CD4-positive, alpha-beta T cell treated with Interleukin-6 for 4 hours (primary cell): Measurements from ENCODE around the gene ZSWIM4.

ENCODE experiments used
- DNase-seq: peaks from one replicate; pipeline ENCODE4 v3.0.0-alpha.2; 2020; ENCODE audit warnings: mixed read lengths

Gene ZSWIM4

DNA sequence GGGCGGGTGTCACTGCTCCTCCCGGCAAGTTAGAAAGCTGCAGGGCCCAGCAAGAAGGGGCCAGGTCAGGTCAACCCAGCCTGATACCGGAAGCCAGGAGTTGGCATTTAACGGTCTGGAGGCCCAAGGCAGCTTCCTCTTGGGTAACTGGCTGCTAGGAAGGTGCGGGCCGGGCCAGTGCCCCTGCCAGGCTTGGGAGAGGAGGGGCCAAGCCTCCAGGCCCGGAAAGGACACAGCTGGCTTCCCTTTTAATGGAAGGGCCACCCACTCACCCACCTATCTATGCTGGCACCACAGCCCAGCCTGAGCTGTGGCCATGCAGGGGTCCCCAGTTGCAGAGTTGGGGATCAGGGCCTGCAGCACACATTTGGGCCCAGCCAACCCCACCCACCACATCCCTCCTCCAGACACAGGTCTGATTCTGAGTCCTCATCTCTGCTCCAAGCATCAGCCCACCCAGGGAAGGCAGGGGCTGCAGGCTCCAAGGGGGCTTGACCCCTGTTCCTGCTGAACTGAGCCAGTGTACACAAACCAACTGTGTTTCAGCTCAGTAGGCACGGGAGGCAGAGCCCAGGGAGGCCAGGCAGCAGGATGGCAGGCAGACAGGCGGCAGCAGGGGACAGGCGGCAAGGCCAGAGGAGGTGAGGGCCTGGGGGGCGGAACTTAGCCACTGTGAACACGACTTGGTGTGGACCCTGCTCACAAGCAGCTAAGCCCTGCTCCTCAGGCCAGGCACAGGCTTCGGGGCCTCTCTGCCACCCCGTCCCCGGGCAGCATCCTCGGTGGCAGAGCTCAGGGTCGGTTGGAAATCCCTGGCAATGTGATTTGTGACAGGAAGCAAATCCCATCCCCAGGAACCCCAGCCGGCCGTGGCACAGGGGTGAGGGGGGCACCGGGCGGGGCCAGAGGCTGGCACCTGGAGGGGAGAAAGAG lies 40.8 kb downstream of the ZSWIM4 start:
- no peak for DNase-seq

GRCh38 chr19:13838435-13839129 lies 43.3 kb downstream of the ZSWIM4 start:
- no peak for DNase-seq

GRCh38 chr19:13839130-13839937 lies 44.1 kb downstream of the ZSWIM4 start:
- DNase-seq: peak; percentile 81

- peak; percentile 47 for DNase-seq
These were observed 44.7 kb downstream of the ZSWIM4 start for GRCh38 chr19:13839938-13840304.

DNA sequence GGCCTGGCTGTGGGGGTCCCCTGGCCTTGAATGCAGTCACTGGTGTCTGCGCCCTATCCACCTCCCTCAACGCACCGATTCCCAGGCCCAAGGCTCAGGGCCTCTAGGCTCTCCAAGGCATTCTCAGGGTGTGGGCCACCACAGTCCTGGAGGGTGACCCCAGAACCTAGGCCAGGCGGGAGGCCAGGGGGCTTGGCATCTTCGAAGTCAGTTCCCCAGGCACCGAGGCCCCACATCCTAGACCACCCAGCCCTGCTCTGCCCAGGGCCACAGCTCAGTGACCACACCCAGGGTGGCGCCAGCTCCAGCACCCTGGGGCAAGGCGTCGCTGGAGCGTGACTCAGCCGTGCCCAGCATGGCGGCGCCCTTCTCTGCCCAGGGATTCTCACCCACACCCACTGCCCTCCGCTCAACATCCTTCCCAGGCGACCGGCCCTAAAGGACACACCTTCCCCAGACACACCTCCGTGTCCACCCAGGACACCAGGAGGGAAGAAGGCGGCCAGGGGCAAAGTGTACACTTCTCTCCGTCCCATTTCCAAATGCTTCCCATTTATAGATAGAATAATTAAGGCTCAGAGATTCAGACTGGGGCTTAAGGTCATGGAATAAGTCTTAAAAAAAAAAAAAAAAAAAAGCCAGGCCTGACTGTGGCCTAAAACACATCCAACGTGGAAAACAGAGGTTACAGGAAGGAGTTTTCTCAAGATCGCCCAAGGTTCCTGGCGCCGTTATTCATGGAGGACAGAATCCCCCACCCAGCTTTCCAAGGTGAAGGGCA lies 45.3 kb downstream of the ZSWIM4 start:
- peak; percentile 49 for DNase-seq

DNA sequence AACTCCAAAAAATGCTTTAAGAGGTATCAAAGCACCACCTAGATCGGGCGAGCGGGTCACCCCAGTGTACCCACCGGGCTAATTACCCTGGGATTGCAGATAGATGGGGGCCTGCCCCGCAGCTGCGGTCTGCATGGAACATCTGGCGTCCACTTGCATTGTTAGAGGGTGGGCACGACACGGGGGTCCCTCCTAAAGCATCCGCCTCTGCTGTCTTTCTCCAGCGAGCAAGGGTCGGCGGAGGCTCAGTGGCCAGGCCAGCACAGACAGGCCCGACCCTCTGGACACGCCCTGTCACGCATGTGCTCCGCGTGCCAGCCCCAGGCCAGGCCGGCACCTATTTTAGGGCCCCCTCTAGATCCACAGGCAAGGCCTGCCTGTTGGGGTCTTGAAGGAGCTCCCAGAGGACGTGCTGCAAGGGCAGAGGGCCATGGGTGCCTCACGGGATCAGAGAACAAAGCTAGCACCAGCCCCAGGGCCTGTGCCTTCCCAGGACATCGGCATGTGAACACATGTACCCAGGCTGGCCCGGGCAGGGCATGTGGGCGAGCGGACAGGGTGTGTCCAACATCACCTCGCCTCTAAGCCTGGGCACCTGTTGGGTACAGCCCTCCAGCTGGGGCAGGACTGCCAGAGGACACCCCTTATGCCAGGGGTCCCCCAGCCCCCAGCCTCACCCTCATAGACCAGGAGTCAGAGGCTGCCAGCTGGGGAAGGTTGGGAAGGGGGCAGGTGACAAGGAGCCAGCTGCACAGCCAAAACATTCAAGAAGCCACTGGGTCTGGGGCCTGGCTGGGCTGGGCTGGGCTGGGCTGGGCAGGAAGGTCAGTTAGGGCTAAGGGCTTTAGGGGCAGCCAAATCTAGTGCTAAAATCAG lies 46.1 kb downstream of the ZSWIM4 start:
- no peak for DNase-seq

DNA sequence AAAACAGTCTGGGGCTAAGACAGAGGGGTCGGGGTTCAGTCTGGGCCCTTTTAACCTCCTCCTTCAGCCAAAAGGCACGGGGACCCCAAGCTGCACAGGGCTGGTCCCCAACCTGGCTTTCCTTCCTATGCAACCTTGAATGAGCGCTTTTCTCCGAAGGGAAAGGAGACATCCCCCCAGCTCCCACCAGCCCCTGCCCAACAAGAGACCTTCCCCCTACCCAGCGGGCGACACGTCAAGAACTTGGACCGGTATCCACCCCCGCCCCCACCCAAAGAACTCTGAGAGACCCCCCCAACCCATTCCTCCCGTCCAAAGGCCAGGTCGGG lies 46.7 kb downstream of the ZSWIM4 start:
- DNase-seq: no peak

DNA sequence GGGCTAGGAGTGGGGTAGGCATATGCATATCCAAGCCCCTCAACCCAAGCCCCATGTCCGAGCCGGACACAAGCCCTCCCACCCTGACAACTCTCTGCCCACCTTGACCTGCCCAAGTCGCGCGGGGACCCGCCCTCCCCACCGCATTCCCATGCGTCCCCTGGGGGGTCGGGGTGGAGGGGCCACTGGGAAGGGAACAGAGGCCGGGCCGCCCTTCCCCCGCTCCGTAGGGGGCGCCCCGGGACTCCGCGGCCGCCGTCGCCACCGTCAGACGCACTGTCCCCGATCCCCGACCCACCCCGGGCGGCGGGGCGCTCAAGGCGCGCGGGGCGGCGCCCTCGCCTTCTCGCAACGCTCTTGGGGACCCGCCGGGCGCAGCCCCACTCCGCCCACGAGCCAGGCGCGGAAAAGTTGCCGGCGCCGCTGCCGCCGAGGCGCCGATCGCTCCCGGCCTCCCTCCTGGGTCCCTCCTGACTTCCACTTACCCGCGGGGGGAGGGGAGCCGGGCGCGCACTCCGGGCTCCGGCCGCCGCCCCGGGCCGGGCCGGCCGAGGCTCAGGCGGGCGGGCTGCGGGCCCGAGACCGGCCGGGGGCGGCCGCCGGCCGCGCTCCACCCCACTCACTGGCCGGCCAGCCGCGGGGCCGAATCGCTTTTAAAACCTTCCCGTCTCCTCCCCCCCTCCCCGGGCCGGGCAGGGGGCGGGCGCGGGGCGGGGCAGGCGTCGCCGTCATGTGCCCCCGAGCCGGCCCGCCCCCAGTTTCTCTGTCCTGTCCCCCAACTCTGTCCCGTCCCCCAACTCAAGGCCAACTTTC lies 47.3 kb downstream of the ZSWIM4 start:
- peak; percentile 77 for DNase-seq

DNA sequence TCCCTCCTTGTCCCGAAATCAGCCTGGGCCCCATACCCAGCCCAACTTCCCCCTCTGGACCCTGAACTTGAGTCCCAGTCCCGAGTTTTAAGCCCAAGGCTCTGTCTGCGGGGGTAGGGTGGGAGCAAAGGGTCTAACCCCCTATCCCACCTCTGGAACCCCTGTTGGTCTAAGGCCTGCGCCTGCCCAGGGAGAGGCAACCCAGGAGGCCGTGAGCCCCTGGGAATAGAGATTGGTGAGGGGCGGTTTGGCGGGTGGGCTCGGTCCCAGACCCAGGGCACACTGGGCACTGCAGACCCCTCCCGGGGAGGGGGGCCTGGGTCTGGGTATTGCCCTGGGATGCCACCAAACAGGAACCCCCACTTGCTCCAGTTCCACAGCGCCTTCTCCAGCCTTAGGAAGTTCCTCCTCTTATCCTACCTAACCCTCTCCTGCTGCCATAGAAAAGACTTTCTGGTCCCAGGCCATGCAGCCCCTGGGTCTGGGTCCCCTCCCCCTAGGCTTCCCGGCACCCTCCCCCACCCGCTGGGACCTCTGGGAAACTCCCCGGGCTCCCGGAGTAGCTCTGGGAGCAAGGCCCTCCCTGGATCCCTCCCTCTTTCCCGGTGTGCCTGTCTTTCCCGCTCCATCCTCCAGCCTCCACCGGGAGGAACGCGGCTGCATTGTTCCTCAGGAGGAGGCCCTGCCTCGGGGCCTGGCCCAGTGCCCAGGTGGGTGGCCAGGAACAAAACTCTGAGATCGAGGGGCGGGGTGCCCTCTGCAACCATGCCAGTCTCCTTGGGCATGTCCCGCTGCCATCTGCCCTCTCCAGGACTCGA lies 48.1 kb downstream of the ZSWIM4 start:
- no peak for DNase-seq

GRCh38 chr19:13844130-13844631 lies 48.9 kb downstream of the ZSWIM4 start:
- DNase-seq: no peak

DNA sequence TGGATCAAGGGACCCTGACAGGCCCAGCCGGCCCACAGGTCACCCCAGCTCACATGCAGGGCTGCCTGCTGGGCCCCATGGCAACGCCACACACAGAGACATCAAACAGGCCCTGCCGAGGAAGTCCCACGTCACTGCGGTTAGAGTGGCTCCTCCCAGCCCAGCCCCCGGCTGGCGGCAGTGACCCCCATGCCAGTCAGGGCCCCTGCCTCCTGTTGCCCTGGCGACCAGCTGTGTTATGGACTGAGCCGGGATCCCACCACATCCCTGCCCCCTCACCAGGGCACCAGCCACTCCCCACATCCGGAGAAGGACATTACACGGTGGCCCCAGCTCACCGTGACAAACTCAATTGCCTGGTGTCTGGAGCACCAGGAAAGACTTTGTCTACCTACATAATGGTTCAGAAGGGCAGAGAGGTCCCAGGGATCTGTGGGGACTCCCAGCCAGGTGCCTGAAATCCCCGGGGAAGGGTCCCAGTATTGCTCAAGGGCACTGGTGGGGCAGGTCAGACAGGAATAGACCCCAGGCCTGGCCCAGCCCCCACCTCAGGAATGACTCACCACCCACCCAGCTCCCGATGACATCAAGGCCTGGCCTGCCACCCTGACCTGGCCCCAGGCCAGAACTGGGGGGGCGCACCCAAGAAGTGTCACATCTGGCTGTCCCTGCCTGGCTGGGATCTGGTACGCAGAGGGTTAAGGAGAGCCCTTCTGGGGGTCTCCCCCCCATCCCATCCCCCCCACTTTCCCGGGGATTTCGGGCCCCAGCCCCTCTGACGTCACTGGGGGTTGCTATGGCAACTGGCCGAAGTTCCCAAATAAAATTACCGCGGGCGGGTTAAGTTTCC lies 51.5 kb downstream of the ZSWIM4 start:
- DNase-seq: peak; percentile 94

GRCh38 chr19:13847407-13848339 lies 52.4 kb downstream of the ZSWIM4 start:
- peak; percentile 86 for DNase-seq

GRCh38 chr19:13848340-13848677 lies 53.1 kb downstream of the ZSWIM4 start:
- no peak for DNase-seq

GRCh38 chr19:13848798-13849676 lies 53.8 kb downstream of the ZSWIM4 start:
- no peak for DNase-seq

- peak; percentile 76 for DNase-seq
These were observed 55.0 kb downstream of the ZSWIM4 start for GRCh38 chr19:13849991-13850909.
